Parathyroid adenoma (tissue), 2 donors: Measurements from ENCODE around the gene ITPR1.

Experiments used
- H2AFZ ChIP-seq: fragments of 300-600 bp; sonication (generic); one replicate; pipeline ENCODE4 v1.7.0; 2017; ENCODE audit warnings: antibody characterized with exemption, mild to moderate bottlenecking
- H3K27ac ChIP-seq: fragments of 300-600 bp; sonication (generic); one replicate; pipeline ENCODE4 v1.7.0; 2017
- H3K27me3 ChIP-seq: fragments of 300-600 bp; sonication (generic); one replicate; pipeline ENCODE4 v1.7.0; 2017; ENCODE audit warnings: low read length; ENCODE audit not compliant: control insufficient read depth, insufficient read depth
- H3K36me3 ChIP-seq: fragments of 300-600 bp; sonication (generic); one replicate; pipeline ENCODE4 v1.7.0; 2017; ENCODE audit warnings: low read length; ENCODE audit not compliant: control insufficient read depth, insufficient read depth
- H3K4me1 ChIP-seq: fragments of 300-600 bp; sonication (generic); one replicate; pipeline ENCODE4 v1.7.0; 2017; ENCODE audit warnings: control low read depth
- H3K4me2 ChIP-seq: fragments of 300-600 bp; sonication (generic); one replicate; pipeline ENCODE4 v1.7.0; 2017; ENCODE audit warnings: low read length
- H3K4me3 ChIP-seq: fragments of 300-600 bp; sonication (generic); one replicate; pipeline ENCODE4 v1.7.0; 2017; ENCODE audit warnings: low read depth, low read length
- H3K79me2 ChIP-seq: fragments of 300-600 bp; sonication (generic); one replicate; pipeline ENCODE4 v1.7.0; 2017; ENCODE audit warnings: control low read depth
- H3K9ac ChIP-seq: fragments of 300-600 bp; sonication (generic); one replicate; pipeline ENCODE4 v1.7.0; 2017; ENCODE audit warnings: mild to moderate bottlenecking
- H3K9me3 ChIP-seq: fragments of 300-600 bp; sonication (generic); one replicate; pipeline ENCODE4 v1.7.0; 2017; ENCODE audit warnings: low read length; ENCODE audit not compliant: control insufficient read depth
- TF ChIP-seq, protein P1 (sequence below): fragments of 300-600 bp; sonication (generic); IDR thresholded peaks from one replicate; pipeline ENCODE4 v1.7.0; 2017; ENCODE audit warnings: antibody characterized with exemption, mild to moderate bottlenecking
- donor health status: primary hyperparathyroidism.

ITPR1 gene

DNA sequence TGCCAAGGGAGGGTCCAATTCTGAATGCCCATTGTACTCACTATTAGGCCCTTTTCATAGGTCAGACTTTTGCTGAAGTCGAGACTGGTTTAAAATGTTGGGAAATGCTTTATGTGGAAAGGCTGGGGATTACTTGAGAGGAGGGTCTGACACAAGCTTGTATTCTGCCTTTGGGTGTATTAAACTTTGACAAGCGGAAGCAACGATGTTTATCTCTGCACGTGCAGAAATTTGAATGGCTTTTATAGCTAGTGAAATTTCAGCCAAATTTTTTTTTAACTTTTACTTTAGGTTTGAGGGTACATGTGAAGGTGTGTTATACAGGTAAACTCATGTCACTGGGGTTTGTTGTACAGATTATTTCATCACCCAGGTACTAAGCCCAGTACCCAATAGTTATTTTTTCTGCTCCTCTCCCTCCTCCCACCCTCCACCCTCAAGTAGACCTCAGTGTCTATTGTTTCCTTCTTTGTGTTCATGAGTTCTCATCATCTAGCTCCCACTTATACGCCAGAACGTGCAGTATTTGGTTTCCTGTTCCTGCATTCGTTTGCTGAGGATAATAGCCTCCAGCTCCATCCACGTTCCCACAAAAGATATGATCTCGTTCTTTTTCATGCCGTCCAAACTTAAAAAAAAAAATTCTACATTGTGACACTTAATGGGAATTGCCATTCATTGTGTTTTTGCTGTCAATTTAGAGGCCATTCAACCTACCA lies 263.1 kb downstream of the ITPR1 start:
- Histone ChIP-seq H3K27ac (no peak overlapping the region), H3K9ac (no peak overlapping the region), H3K4me3 (no peak overlapping the region), H3K79me2 (no peaks in the 10 kb centered on the region), H3K4me2 (no peak overlapping the region), H3K27me3 (no peaks in the 10 kb centered on the region), H3K9me3 (no peaks in the 10 kb centered on the region), H3K36me3 (no peaks in the 10 kb centered on the region), H2AFZ (no peak overlapping the region), H3K4me1 (peaks cover 48% of the 10 kb centered on the region)
- TF ChIP-seq, protein P1, sequence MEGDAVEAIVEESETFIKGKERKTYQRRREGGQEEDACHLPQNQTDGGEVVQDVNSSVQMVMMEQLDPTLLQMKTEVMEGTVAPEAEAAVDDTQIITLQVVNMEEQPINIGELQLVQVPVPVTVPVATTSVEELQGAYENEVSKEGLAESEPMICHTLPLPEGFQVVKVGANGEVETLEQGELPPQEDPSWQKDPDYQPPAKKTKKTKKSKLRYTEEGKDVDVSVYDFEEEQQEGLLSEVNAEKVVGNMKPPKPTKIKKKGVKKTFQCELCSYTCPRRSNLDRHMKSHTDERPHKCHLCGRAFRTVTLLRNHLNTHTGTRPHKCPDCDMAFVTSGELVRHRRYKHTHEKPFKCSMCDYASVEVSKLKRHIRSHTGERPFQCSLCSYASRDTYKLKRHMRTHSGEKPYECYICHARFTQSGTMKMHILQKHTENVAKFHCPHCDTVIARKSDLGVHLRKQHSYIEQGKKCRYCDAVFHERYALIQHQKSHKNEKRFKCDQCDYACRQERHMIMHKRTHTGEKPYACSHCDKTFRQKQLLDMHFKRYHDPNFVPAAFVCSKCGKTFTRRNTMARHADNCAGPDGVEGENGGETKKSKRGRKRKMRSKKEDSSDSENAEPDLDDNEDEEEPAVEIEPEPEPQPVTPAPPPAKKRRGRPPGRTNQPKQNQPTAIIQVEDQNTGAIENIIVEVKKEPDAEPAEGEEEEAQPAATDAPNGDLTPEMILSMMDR: no peak

DNA sequence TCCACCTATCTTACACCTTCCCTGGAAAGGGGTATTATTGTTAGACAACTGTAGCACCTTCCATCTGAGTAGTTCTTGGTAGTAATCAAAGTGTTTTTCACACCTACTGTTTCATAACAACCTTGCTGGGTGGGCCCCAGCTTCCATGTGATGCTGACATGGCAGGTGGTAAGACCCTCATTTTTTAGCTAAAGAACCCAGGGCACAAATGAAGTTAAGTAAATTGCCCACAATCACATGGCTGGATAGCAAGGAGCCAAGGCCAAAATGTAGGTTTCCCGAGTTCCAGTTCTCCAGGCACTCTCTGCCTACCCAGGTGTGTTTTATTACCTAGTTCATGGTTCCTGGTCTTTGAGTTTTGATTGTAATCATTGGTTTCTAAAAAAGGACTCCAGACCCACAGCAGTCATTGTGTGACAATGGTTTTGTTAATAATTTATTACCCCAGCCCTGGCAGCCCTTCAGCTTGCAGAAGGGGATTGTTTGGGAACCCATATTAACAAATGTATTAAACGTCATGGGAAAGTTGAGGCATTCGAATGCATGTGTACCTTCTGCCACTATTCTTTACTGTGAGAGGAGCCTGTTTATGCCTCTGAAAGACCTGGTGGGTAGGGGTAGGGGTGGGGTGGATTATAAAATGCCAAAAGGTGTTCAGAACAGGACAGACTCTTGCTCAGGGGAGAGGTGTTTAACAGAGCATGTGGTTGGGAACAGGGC lies 263.9 kb downstream of the ITPR1 start:
- Histone ChIP-seq H3K4me1 (peaks cover 43% of the 10 kb centered on the region), H3K27me3 (no peaks in the 10 kb centered on the region), H3K79me2 (no peaks in the 10 kb centered on the region), H3K27ac (no peak overlapping the region), H3K36me3 (no peaks in the 10 kb centered on the region), H2AFZ (no peak overlapping the region), H3K9ac (no peak overlapping the region), H3K4me3 (no peak overlapping the region), H3K4me2 (peak overlapping the region; percentile 19), H3K9me3 (no peaks in the 10 kb centered on the region)
- TF ChIP-seq, protein P1: no peak

DNA sequence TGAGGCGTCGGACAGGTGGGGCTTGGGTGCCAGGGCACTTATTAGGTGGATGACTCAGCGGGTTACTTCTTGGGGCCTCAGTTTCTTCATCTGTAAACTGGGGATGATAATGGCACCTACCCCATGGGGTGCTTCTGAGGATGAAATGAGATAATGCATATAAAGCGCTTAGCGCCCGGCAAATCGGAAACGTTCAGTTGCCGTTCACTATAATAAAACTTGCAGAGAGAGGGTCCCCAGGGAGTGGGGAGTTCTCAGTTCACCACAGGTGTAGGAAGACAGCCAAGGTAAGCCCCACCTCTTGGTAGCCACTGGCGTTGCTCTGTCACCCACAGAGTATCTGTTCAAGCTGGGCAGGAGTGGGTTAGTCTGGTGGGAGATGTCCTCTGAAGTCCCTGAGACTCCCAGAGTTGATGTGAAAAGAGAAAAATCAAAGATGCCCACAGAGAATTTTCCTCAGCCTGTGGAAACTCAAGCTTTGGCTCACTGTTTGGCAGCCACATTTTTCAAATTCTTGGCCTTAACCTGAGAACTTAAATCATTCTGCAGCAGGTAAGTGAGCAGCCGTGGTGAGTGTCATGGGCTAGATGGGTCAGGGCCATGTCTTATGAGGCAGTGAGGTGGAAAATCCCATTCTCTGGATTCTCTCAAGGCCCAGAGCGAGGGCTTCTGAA lies 264.6 kb downstream of the ITPR1 start:
- no peaks in the 10 kb centered on the region for H3K79me2 ChIP-seq
- H3K9me3 ChIP-seq: no peaks in the 10 kb centered on the region

DNA sequence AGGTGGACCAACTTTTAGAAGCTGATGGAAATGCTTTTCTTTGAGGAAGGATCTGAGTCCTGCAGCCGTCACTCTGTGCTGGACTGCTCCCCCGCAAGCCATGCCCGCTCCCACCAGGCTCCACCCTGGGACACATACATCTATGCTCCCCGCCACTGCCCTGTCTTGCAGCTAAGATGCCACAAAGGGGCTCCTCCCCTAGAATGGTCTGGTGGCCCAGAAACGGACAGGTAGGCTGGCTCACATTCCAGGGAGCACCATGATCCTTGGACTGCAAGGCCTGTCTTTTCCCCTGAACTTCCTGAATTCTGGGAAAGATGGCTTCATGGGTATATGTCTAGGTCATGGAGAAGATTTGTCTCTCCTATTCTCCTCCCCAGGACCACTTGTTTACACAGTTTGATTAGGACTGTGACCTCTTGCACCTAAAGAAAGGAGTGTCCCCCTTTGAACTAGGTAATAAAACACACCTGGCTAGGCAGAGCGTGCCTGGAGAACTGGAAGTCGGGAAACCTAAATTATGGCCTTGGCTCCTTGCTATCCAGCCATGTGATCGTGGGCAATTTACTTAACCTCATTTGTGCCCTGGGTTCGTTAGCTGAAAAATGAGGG lies 265.2 kb downstream of the ITPR1 start:
- no peaks in the 10 kb centered on the region for H3K36me3 ChIP-seq
- H3K4me2 ChIP-seq: no peak overlapping the region
- TF ChIP-seq, protein P1: no peak
- H3K4me1 ChIP-seq: peaks cover 41% of the 10 kb centered on the region
- H3K4me3 ChIP-seq: no peak overlapping the region
- H3K27me3 ChIP-seq: no peaks in the 10 kb centered on the region
- no peaks in the 10 kb centered on the region for H3K9me3 ChIP-seq
- H2AFZ ChIP-seq: no peak overlapping the region
- H3K79me2 ChIP-seq: no peaks in the 10 kb centered on the region
- no peak overlapping the region for H3K9ac ChIP-seq
- H3K27ac ChIP-seq: no peak overlapping the region

More for the DNA sequence above, 264.6 kb downstream of the ITPR1 start:
- H3K9ac ChIP-seq: no peak overlapping the region
- no peak overlapping the region for H3K4me2 ChIP-seq
- peaks cover 43% of the 10 kb centered on the region for H3K4me1 ChIP-seq
- no peak overlapping the region for H2AFZ ChIP-seq
- no peak overlapping the region for H3K4me3 ChIP-seq
- TF ChIP-seq, protein P1: no peak
- no peaks in the 10 kb centered on the region for H3K27me3 ChIP-seq
- no peak overlapping the region for H3K27ac ChIP-seq
- no peaks in the 10 kb centered on the region for H3K36me3 ChIP-seq
